Mucosa of stomach (tissue), 1 donor: ENCODE measurements around the gene TASP1.
"Not testable (repeated sequence)": the region's sequence is repeated elsewhere in the genome, so short reads cannot be mapped to it uniquely, and the experiment has no call there.

ENCODE experiments used
- H3K27me3 ChIP-seq: one replicate; pipeline ENCODE4 v1.7.0; 2013; ENCODE audit warnings: mild to moderate bottlenecking, low read length; ENCODE audit not compliant: control insufficient read depth, insufficient read depth
- H3K36me3 ChIP-seq: one replicate; pipeline ENCODE4 v1.7.0; 2013; ENCODE audit warnings: low read length; ENCODE audit not compliant: control insufficient read depth, insufficient read depth
- H3K4me1 ChIP-seq: one replicate; pipeline ENCODE4 v1.7.0; 2013; ENCODE audit warnings: mild to moderate bottlenecking, low read length; ENCODE audit not compliant: control insufficient read depth, insufficient read depth
- H3K4me3 ChIP-seq: one replicate; pipeline ENCODE4 v1.7.0; 2013; ENCODE audit warnings: low read length
- H3K9ac ChIP-seq: one replicate; pipeline ENCODE4 v1.7.0; 2013; ENCODE audit warnings: mild to moderate bottlenecking, low read length, moderate library complexity
- H3K9me3 ChIP-seq: one replicate; pipeline ENCODE4 v1.7.0; 2013; ENCODE audit warnings: mild to moderate bottlenecking, low read length, moderate library complexity; ENCODE audit not compliant: control insufficient read depth
- donor health status: Pancreatic carcinoma.

TASP1 gene

DNA sequence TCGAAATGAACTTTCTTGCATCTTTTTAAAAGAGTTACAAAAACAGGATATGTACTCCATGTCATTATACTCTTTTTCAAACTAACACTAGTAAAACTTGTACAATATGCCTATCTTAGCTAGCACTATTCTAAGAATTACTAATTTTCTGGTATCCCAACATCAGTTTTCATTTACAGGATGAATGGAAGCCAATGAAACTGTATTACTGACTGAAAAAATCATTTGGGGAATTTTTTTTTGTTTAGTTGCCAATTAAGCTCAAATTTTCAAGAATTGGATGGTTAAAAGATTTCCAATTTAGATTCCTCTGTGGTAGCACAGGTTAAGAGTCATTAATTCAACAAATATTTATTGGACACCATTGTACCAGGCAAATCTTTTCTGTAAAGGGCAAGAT, 30.7 kb downstream of the TASP1 start:
- H3K4me1 ChIP-seq: no peaks in the 10 kb centered on the region
- H3K9me3 ChIP-seq: no peaks in the 10 kb centered on the region
- no peak overlapping the region for H3K4me3 ChIP-seq
- no peak overlapping the region for H3K9ac ChIP-seq
- H3K27me3 ChIP-seq: no peaks in the 10 kb centered on the region
- no peaks in the 10 kb centered on the region for H3K36me3 ChIP-seq

DNA sequence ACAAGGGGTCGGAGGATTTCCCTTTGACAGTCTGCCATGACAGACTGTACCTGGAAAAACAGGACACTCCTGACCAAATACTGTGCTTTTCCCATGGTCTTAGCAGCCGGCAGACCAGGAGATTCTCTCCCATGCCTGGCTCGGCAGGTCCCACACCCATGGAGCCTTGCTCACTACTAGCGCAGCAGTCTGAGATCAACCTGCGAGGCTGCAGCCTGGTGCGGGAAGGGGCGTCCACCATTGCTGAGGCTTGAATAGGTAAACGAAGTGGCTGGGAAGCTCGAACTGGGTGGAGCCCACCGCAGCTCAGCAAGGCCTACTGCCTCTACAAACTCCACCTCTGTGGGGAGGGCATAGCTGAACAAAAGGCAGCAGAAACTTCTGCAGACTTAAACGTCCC, 45.3 kb downstream of the TASP1 start:
- not testable (repeated sequence) for H3K4me1 ChIP-seq, H3K9ac ChIP-seq, H3K27me3 ChIP-seq, H3K4me3 ChIP-seq, H3K36me3 ChIP-seq, H3K9me3 ChIP-seq

DNA sequence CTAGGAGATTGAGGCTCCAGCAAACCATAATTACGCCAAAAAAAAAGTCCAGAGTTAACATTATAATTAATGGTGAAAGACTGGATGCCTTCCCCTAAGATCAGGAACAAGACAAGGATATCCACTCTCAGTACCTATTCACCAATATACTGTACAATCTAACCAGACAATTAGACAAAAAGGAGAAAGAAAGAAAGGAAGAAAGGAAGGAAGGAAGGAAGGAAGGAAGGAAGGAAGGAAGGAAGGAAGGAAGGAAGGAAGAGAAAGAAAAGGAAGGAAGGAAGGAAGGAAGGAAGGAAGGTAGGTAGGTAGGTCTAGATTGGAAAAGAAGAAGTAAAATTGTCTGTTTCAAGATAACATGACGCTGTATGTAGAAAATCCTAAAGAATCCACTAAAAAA, 50.7 kb downstream of the TASP1 start:
- Histone ChIP-seq H3K4me3 (no peak overlapping the region), H3K9me3 (no peaks in the 10 kb centered on the region), H3K36me3 (no peaks in the 10 kb centered on the region), H3K4me1 (no peaks in the 10 kb centered on the region), H3K9ac (no peak overlapping the region), H3K27me3 (no peaks in the 10 kb centered on the region)

DNA sequence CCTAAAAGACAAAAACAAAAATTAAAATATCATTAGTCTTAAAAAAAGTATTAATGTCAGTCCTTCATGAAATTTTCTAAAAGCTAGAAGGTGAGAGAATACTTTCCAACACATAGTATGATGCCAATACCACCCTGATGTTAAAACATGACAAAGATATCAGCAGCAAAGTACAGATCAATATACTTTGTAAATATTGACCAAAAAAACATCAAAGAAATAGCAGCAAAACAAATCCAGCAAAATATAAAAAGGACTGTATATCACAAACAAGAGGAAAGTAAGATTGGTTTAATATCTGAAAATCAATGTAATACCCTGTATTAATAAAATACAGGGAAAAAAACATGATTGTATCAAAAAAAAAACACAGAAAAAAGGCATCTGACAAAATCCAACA, 51.4 kb downstream of the TASP1 start:
- Histone ChIP-seq H3K4me1 (no peaks in the 10 kb centered on the region), H3K36me3 (no peaks in the 10 kb centered on the region), H3K27me3 (no peaks in the 10 kb centered on the region), H3K4me3 (no peak overlapping the region), H3K9ac (no peak overlapping the region), H3K9me3 (no peaks in the 10 kb centered on the region)

DNA sequence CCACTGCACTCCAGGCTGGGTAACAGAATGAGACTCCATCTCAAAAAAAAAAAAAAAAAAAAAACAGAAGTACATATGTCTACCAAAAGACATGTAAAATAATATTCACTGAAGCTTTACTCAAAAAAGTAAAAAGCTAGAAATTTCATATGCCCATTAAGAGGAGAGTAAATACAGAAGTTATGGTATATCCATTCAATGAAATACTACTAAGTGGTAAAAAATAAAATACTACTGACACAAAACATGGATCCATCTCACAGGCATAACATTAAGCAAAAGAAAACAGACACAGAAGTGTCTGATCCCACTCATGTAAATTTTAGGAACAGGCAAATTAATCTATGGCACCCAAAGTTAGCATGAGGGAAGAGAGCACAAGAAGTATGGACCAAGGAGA, 52.6 kb downstream of the TASP1 start:
- Histone ChIP-seq H3K27me3 (no peaks in the 10 kb centered on the region), H3K9me3 (no peaks in the 10 kb centered on the region), H3K9ac (no peak overlapping the region), H3K4me1 (no peaks in the 10 kb centered on the region), H3K4me3 (no peak overlapping the region), H3K36me3 (no peaks in the 10 kb centered on the region)

DNA sequence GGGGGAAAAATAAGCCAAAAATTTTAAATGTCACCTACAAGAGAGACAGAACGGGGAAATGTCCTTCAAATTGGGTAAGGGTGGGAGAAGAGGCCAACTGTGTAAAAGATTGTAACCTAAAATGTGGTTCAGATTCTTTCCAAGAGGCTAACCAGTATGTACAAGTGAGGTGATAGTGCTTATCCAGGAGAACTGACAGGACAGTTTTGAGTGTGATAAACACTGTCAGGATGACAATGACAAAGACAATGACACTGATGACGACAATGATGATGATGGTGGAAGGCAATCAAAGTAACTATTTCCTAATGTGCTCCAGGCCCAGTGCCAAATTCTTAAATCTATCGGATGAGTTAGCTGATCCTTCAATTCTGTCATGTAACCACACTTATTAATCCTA, 57.3 kb downstream of the TASP1 start:
- no peaks in the 10 kb centered on the region for H3K27me3 ChIP-seq
- no peak overlapping the region for H3K9ac ChIP-seq
- no peaks in the 10 kb centered on the region for H3K4me1 ChIP-seq
- H3K9me3 ChIP-seq: no peaks in the 10 kb centered on the region
- no peak overlapping the region for H3K4me3 ChIP-seq
- no peaks in the 10 kb centered on the region for H3K36me3 ChIP-seq

DNA sequence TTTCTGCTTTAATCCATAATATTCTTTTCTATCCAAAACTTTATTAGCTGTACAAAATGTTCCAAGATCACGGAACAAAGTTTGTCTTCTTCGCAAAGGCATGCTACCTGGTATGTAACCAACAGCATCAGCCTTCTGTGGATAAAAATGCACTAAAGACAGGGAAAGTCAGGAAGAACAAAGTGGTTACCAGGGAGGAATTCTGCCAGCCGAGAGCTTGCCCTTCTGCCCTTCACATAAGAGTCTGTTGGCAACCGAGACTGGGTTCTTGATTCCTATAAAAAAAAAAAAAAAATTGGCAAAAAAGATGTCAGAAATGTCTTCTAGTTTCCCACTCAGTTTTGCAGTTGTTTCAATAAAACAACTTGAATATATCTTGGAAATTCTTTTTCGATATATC, 58.0 kb downstream of the TASP1 start:
- no peaks in the 10 kb centered on the region for H3K9me3 ChIP-seq
- H3K4me3 ChIP-seq: no peak overlapping the region
- no peaks in the 10 kb centered on the region for H3K36me3 ChIP-seq
- H3K27me3 ChIP-seq: no peaks in the 10 kb centered on the region
- no peak overlapping the region for H3K9ac ChIP-seq
- H3K4me1 ChIP-seq: no peaks in the 10 kb centered on the region

DNA sequence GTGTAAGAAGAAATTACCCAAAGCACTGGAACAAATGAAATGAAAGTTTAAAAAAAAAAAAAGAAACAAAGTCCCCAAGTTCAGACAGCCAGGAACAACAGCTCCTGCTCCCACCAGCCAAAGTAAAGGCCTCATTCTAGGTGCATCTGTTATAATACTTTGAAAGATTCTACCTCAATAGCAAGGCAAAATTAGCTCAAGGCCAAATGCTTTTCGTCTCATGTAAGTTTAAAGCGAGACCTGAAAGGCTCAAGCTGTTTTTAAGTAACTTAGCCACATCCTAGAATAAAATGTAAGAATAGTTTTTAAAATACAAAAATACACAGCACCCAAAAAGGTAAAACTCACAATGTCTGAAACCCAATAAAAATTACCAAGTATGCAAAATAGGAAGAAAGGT, 64.7 kb downstream of the TASP1 start:
- no peak overlapping the region for H3K9ac ChIP-seq
- no peak overlapping the region for H3K4me3 ChIP-seq
- H3K4me1 ChIP-seq: no peaks in the 10 kb centered on the region
- H3K36me3 ChIP-seq: no peaks in the 10 kb centered on the region
- H3K27me3 ChIP-seq: no peaks in the 10 kb centered on the region
- no peaks in the 10 kb centered on the region for H3K9me3 ChIP-seq

DNA sequence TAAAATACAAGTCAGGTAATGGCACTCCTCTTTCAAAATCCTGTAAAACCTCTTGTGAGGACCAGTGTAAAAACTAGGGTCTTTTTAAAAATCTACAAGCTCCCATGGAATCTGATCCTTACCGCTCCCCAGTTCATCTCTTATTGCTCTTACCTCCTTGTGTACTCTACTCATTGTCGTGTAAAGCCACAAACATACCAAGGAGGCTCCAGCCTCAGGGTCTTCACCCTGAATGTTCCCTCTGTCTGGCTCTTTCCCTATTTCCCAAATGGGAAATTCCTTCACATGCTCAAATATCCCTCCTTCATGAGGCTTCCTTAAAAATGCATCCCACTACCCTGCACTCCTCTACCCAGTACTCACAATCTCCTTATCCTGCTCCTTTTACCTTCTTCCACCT, 67.1 kb downstream of the TASP1 start:
- Histone ChIP-seq H3K27me3 (no peaks in the 10 kb centered on the region), H3K9me3 (no peaks in the 10 kb centered on the region), H3K4me3 (no peak overlapping the region), H3K9ac (no peak overlapping the region), H3K4me1 (no peaks in the 10 kb centered on the region), H3K36me3 (no peaks in the 10 kb centered on the region)

DNA sequence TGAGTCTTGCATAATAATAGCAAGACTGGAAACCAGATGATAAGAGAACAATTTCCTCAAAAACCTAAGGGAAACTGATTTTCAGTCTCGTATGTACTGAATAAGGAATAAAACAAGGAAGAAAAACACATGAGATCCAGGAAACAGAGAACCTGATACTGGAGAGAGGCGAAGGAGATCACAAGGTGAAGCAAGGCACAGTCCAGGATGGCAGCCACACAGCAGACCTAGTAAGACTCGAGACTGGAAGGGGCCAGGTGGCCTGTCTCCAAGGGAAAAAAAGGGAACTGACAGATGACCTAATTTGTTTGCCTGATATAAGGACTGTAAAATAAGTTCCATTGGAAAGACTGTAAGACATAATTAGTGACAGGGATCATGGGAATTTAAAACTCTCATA, 71.1 kb downstream of the TASP1 start:
- H3K9me3 ChIP-seq: no peaks in the 10 kb centered on the region
- H3K27me3 ChIP-seq: no peaks in the 10 kb centered on the region
- no peak overlapping the region for H3K9ac ChIP-seq
- H3K4me1 ChIP-seq: no peaks in the 10 kb centered on the region
- H3K4me3 ChIP-seq: no peak overlapping the region
- H3K36me3 ChIP-seq: no peaks in the 10 kb centered on the region

- Histone ChIP-seq H3K9me3 (no peaks in the 10 kb centered on the region), H3K36me3 (no peaks in the 10 kb centered on the region), H3K4me3 (no peak overlapping the region), H3K9ac (no peak overlapping the region), H3K27me3 (no peaks in the 10 kb centered on the region), H3K4me1 (no peaks in the 10 kb centered on the region)
Measured at GRCh38 chr20:13563854-13564253, 74.9 kb downstream of the TASP1 start.

GRCh38 chr20:13554706-13555105, 84.0 kb downstream of the TASP1 start:
- Histone ChIP-seq H3K4me1 (no peaks in the 10 kb centered on the region), H3K9me3 (no peaks in the 10 kb centered on the region), H3K9ac (no peak overlapping the region), H3K36me3 (no peaks in the 10 kb centered on the region), H3K4me3 (no peak overlapping the region), H3K27me3 (no peaks in the 10 kb centered on the region)

- Histone ChIP-seq H3K9me3 (no peaks in the 10 kb centered on the region), H3K4me1 (no peaks in the 10 kb centered on the region), H3K4me3 (no peak overlapping the region), H3K9ac (no peak overlapping the region), H3K36me3 (no peaks in the 10 kb centered on the region), H3K27me3 (no peaks in the 10 kb centered on the region)
Measured at GRCh38 chr20:13554076-13554475, 84.7 kb downstream of the TASP1 start.
